Fibroblast of lung (primary cell): ENCODE measurements around the gene MAGI2. TPM values are rescaled to one million over a fixed set of nuclear protein-coding genes. Genes with fewer than 3 reads are reported as not detected.

Experiments used
- DNase-seq, 2 donors: peaks; one replicate each; pipeline versions ENCODE4 v3.0.0 to v3.0.0-alpha.2; 2010; ENCODE audit warnings: low read depth in 2 of 2
- H2AFZ ChIP-seq: 2 replicates; pipeline ENCODE4 v1.5.1; 2012; ENCODE audit warnings: low read length, control low read depth, inconsistent platforms
- H3K27ac ChIP-seq: 2 replicates; pipeline ENCODE4 v1.5.1; 2011; ENCODE audit warnings: low read length, control low read depth; ENCODE audit not compliant: insufficient read depth
- H3K27me3 ChIP-seq: 2 replicates; pipeline ENCODE4 v1.5.1; 2011; ENCODE audit warnings: mild to moderate bottlenecking, low read length; ENCODE audit not compliant: control insufficient read depth, insufficient read depth
- H3K36me3 ChIP-seq: 2 replicates; pipeline ENCODE4 v1.5.1; 2011; ENCODE audit warnings: low read length; ENCODE audit not compliant: control insufficient read depth, insufficient read depth
- H3K4me1 ChIP-seq: 2 replicates; pipeline ENCODE4 v1.5.1; 2011; ENCODE audit warnings: low read length; ENCODE audit not compliant: control insufficient read depth, insufficient read depth; ENCODE audit errors: extremely low read depth
- H3K4me2 ChIP-seq: 2 replicates; pipeline ENCODE4 v1.5.1; 2011; ENCODE audit warnings: low read length, control low read depth; ENCODE audit not compliant: insufficient read depth; ENCODE audit errors: extremely low read depth
- H3K4me3 ChIP-seq, 4 experiments: fragments of 200-600 bp in 1 of 4; sonication (generic) in 1 of 4; replicated peaks in 1 of 4; 2 replicates each; pipeline ENCODE4 v1.5.1; 2011 to 2016; ENCODE audit warnings: low read length in 4 of 4, low read depth in 3 of 4, mild to moderate bottlenecking in 3 of 4, control low read depth in 2 of 4, inconsistent platforms in 1 of 4, mixed read lengths in 1 of 4; ENCODE audit not compliant: insufficient read depth in 1 of 4; ENCODE audit errors: control extremely low read depth in 1 of 4
- H3K79me2 ChIP-seq: 2 replicates; pipeline ENCODE4 v1.5.1; 2012; ENCODE audit warnings: mild to moderate bottlenecking, low read length, inconsistent platforms; ENCODE audit not compliant: control insufficient read depth, insufficient read depth
- H3K9ac ChIP-seq: 2 replicates; pipeline ENCODE4 v1.5.1; 2011; ENCODE audit warnings: mild to moderate bottlenecking, low read length, control low read depth; ENCODE audit not compliant: insufficient read depth
- H3K9me3 ChIP-seq: 2 replicates; pipeline ENCODE4 v1.5.1; 2012; ENCODE audit warnings: low read depth, low read length; ENCODE audit not compliant: control insufficient read depth, insufficient read depth
- H4K20me1 ChIP-seq: 2 replicates; pipeline ENCODE4 v1.5.1; 2011; ENCODE audit warnings: low read length; ENCODE audit not compliant: control insufficient read depth, insufficient read depth; ENCODE audit errors: extremely low read depth
- EZH2 ChIP-seq: IDR thresholded peaks from 2 replicates; pipeline ENCODE4 v1.5.1; 2012; ENCODE audit warnings: low read length, control low read depth, mild to moderate bottlenecking; ENCODE audit errors: missing control alignments
- polyA plus RNA-seq, 2 donors: library from polyadenylated mRNA; depleted of rRNA in 1 of 2; stranded (reverse) in 1 of 2; unstranded in 1 of 2; fragments of >200 nt; gene quantifications; 2 replicates each; pipeline ENCODE4 v1.2.1, GENCODE V29; 2011 to 2012; ENCODE audit warnings: missing spikeins in 1 of 2
- total RNA-seq: library from RNA; depleted of rRNA; stranded (reverse); fragments of >200 nt; gene quantifications from 2 replicates; pipeline ENCODE4 v1.2.1, GENCODE V29; 2014
- TF ChIP-seq, protein P1 (sequence below), 2 donors: IDR thresholded peaks in 1 of 2; conservative IDR thresholded peaks in 1 of 2; 1 replicate in 1 of 2; 2 replicates in 1 of 2; pipeline ENCODE4 v1.5.1; 2011 to 2012; ENCODE audit warnings: low read length in 2 of 2, control low read depth in 1 of 2, inconsistent platforms in 1 of 2, low read depth in 1 of 2, mild to moderate bottlenecking in 1 of 2

MAGI2 gene
- total and polyA plus RNA-seq, 2 donors (not counting 1 experiment from before 2014, with no cell fraction given) = 1.8 to 17.0 TPM

DNA sequence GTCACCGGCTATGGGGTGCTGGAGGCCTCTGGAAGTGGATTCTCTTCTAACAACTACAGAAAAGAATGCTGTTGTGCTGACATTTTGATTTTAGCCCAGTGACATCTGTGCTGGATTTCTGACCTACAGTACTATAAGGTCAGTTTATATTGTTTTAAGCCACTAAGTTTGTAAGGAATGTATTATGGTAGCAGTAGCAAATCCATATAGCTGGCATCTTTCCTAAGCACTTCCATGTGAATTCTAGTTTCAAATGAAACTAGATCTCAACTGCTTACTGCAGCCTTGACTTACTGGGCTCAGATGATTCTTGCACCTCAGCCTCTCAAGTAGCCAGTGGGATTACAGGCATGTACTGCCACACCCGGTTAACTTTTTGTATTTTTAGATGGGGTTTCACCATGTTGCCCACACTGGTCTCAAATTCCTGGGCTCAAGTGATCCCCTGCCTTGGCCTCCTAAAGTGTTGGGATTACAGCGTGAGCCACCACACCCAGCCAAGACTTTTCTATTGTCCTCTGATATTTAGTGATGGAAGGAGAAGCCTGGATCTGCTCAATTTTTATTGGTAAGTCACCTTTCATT, 1240.9 kb downstream of the MAGI2 start:
- no peak for DNase-seq
- H3K27ac ChIP-seq = no peak overlapping the region

DNA sequence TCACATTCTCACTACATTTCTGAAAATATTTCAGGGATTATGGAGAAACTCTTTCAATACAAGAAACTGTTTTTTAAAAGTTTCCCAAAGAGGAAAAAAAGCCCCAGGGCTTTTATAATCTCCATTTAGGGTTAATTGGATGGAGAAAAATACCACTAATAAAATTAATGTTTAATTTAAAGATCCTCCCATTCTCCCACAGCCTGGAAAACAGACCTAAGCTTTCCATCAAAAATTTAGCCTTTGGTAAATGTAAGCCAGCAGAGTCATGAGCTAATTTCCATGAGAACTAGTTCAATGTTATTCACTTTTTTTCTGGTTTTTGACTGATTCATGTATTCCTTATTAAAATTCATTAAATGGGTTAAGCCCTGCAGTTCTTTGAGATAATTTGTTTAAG, 1246.2 kb downstream of the MAGI2 start:
- Histone ChIP-seq H3K9me3 (no peaks in the 10 kb centered on the region), H2AFZ (no peak overlapping the region), H3K4me3 (no peak overlapping the region), H3K27ac (no peak overlapping the region), H3K36me3 (no peaks in the 10 kb centered on the region), H4K20me1 (no peaks in the 10 kb centered on the region), H3K4me1 (peaks cover 2% of the 10 kb centered on the region), H3K79me2 (no peaks in the 10 kb centered on the region), H3K4me2 (no peak overlapping the region), H3K9ac (no peak overlapping the region), H3K27me3 (no peaks in the 10 kb centered on the region)
- DNase-seq = no peak
- no peak for TF ChIP-seq EZH2
- TF ChIP-seq, protein P1, sequence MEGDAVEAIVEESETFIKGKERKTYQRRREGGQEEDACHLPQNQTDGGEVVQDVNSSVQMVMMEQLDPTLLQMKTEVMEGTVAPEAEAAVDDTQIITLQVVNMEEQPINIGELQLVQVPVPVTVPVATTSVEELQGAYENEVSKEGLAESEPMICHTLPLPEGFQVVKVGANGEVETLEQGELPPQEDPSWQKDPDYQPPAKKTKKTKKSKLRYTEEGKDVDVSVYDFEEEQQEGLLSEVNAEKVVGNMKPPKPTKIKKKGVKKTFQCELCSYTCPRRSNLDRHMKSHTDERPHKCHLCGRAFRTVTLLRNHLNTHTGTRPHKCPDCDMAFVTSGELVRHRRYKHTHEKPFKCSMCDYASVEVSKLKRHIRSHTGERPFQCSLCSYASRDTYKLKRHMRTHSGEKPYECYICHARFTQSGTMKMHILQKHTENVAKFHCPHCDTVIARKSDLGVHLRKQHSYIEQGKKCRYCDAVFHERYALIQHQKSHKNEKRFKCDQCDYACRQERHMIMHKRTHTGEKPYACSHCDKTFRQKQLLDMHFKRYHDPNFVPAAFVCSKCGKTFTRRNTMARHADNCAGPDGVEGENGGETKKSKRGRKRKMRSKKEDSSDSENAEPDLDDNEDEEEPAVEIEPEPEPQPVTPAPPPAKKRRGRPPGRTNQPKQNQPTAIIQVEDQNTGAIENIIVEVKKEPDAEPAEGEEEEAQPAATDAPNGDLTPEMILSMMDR (conservative IDR thresholded peaks at IDR 0.05 in 1 of 2, IDR thresholded peaks at IDR 0.05 in 1 of 2; ENCODE audit: low read depth in 1 of 2, low read length in 2 of 2) = no peak

More for the DNA sequence above, 1240.9 kb downstream of the MAGI2 start:
- H3K4me1 ChIP-seq = no peaks in the 10 kb centered on the region
- no peaks in the 10 kb centered on the region for H3K36me3 ChIP-seq
- H3K79me2 ChIP-seq = no peaks in the 10 kb centered on the region
- H2AFZ ChIP-seq = no peak overlapping the region
- no peak overlapping the region for H3K9ac ChIP-seq
- no peaks in the 10 kb centered on the region for H4K20me1 ChIP-seq
- no peak overlapping the region for H3K4me2 ChIP-seq
- no peak overlapping the region for H3K4me3 ChIP-seq
- no peaks in the 10 kb centered on the region for H3K9me3 ChIP-seq
- no peaks in the 10 kb centered on the region for H3K27me3 ChIP-seq
- TF ChIP-seq EZH2 = no peak
- TF ChIP-seq, protein P1 (conservative IDR thresholded peaks at IDR 0.05 in 1 of 2, IDR thresholded peaks at IDR 0.05 in 1 of 2; ENCODE audit: low read depth in 1 of 2, low read length in 2 of 2) = no peak

DNA sequence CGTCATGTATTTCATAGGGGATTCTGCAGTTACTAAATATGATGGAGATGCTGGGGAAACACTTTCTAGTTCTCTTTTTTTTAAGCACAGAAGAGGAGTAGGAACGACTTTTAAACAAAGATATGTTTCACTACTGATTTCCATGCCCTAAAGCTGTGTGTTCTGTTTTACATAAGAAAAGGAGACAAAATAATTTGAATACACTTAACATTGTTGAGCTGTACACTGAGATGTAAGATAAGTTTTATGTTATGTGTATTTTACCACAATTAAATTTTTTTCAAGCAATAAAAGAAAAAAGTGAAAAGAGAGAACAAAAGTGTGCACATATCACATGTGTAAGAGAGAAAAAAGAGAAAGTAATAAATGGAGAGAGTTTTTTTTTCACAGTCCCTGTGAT, 1246.7 kb downstream of the MAGI2 start:
- H4K20me1 ChIP-seq = no peaks in the 10 kb centered on the region
- H3K9me3 ChIP-seq = no peaks in the 10 kb centered on the region
- H3K4me3 ChIP-seq = no peak overlapping the region
- H3K36me3 ChIP-seq = no peaks in the 10 kb centered on the region
- peaks cover 2% of the 10 kb centered on the region for H3K4me1 ChIP-seq
- H3K27me3 ChIP-seq = no peaks in the 10 kb centered on the region
- no peak overlapping the region for H3K9ac ChIP-seq
- no peak for DNase-seq
- H3K27ac ChIP-seq = no peak overlapping the region
- no peak overlapping the region for H3K4me2 ChIP-seq
- TF ChIP-seq EZH2 = no peak
- TF ChIP-seq, protein P1 (conservative IDR thresholded peaks at IDR 0.05 in 1 of 2, IDR thresholded peaks at IDR 0.05 in 1 of 2; ENCODE audit: low read depth in 1 of 2, low read length in 2 of 2) = no peak
- no peaks in the 10 kb centered on the region for H3K79me2 ChIP-seq
- no peak overlapping the region for H2AFZ ChIP-seq
